NCI-H146 treated with DMSO at 0.1 percent for 48 hours (cell line): ENCODE measurements around the gene PTCH1.

ENCODE experiments used
- DNase-seq: peaks from one replicate; lab custom pipeline; 2025; ENCODE audit not compliant: unreplicated experiment; lab: John Stamatoyannopoulos, UW

The PTCH1 gene

DNA sequence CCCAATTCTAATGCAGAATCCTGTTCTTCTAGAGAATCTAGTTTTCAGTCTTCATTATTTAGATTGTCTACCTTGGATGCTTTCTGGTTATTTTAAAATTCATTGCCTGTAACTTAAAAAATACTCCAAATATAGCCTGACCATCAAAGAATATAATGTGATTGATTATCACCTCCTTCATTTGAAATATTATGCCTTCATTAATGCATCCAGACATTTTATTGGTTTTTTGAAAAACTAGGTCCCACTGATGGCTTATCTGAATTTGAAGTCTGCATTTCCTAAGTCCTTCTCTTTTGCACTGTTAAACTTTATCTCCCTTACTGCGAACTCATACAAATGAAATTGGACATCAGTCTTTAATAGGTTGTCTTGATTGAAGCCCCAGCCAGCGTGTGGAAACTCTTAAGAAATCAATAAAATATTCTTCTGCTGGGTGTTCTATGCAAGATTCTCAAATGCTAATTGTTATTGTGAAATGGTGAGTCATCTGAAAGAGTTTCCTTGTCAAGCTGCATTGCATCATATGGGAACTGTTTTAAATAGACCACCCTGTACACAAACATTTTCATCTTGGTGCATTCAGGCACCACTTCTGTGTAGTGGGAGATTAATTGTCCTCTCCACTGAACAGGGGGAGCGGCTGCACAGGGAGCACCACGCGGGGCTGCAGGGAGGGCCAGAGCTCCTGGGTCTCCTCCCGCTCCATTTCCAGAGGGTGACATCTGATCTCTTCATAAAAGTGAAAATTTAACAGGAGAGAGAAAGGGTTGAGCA lies 106.9 kb downstream of the PTCH1 start:
- DNase-seq: no peak

DNA sequence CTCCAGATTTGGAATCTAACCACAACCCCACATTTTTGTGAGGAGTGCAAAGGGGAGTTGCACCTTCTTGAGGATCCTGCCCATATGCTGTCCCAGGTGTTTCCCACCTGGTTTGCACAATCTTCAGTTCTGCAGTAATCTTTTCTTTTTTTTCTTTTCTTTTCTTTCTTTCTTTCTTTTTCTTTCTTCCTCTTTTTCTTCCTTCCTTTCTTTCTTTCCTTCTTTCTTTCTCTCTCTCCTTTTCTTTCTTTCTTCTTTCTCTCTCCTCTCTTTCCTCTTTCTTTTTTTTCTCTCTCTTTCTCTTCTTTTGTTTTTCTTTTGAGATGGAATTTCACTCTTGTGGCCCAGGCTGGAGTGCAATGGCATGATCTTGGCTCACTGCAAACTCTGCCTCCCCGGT lies 109.2 kb downstream of the PTCH1 start:
- DNase-seq: no peak

DNA sequence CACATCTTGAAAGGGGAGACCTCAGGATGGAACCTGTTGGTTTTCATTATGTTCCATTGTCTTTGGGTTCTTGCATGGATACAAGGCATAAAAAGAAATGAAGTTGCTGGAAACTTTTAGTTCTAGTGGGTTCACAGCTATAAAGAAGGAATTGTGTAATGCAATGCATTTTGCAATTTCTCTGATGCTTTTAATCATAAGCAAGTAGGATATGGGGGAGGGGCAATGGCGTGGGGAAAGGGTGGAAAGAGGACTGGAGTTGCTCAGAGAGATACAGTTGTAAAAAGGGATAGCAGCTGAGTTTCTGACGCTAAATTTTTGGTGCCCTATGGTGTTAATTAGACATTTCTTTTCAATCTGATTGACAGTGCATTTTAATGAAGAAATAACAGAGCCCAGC lies 110.7 kb downstream of the PTCH1 start:
- DNase-seq: no peak

DNA sequence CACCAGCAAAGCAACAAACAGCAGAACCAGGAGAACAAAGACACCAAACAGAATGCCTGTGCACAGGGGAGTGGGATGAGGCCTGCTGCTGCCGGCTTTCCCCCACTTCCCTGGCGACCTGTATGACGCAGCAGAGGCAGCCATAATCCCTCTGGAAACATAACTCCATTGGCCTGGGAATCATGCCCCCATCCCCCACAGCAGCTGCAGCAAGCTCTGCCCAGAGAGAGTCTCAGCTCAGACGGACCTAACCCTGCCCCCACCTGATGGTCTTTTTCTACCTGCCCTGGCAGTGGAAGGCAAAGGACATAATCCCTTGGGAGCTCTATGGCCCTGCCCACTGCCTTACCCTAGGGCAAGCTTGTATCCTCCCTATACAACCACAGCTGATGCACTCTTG lies 117.5 kb downstream of the PTCH1 start:
- no peak for DNase-seq
